Kidney epithelial cell (primary cell): ENCODE measurements around the gene NRIP3. TPM values are rescaled to one million over a fixed set of nuclear protein-coding genes. Genes with fewer than 3 reads are reported as not detected.

ENCODE experiments used
- DNase-seq: peaks from one replicate; pipeline ENCODE4 v3.0.0-alpha.2; 2010; ENCODE audit warnings: low read depth
- H3K27me3 ChIP-seq: 2 replicates; pipeline ENCODE4 v1.6.0; 2011; ENCODE audit warnings: low read length; ENCODE audit not compliant: control insufficient read depth, insufficient read depth
- H3K36me3 ChIP-seq: 2 replicates; pipeline ENCODE4 v1.5.1; 2011; ENCODE audit warnings: low read length; ENCODE audit not compliant: control insufficient read depth, insufficient read depth
- H3K4me3 ChIP-seq: 2 replicates; pipeline ENCODE4 v1.5.1; 2011; ENCODE audit warnings: low read depth, mild to moderate bottlenecking, control low read depth, low read length
- CTCF ChIP-seq: IDR thresholded peaks from 2 replicates; pipeline ENCODE4 v1.5.1; 2011; ENCODE audit warnings: mild to moderate bottlenecking, moderate library complexity, low read length, control low read depth, inconsistent platforms; ENCODE audit not compliant: insufficient read depth, poor library complexity, severe bottlenecking
- total RNA-seq: library from RNA; depleted of rRNA; stranded (reverse); fragments of >200 nt; gene quantifications from 2 replicates; pipeline ENCODE4 v1.2.3, GENCODE V29; 2015

NRIP3 gene
- total RNA-seq, 1 donor from 2014 or later = 20.5 TPM

GRCh38 chr11:9037963-9038362 is 34.2 kb upstream of the NRIP3 start:
- H3K36me3 ChIP-seq = no peaks in the 10 kb centered on the region
- TF ChIP-seq CTCF = no peak
- no peak for DNase-seq
- peaks cover 4% of the 10 kb centered on the region for H3K27me3 ChIP-seq
- no peak overlapping the region for H3K4me3 ChIP-seq

- H3K27me3 ChIP-seq = peaks cover 4% of the 10 kb centered on the region
- DNase-seq = no peak
- no peak for TF ChIP-seq CTCF
- H3K36me3 ChIP-seq = no peaks in the 10 kb centered on the region
- H3K4me3 ChIP-seq = no peak overlapping the region
Measured at GRCh38 chr11:9037046-9037780, 33.4 kb upstream of the NRIP3 start.

- TF ChIP-seq CTCF = no peak
- Histone ChIP-seq H3K4me3 (no peak overlapping the region), H3K27me3 (no peaks in the 10 kb centered on the region), H3K36me3 (no peaks in the 10 kb centered on the region)
- DNase-seq = no peak
Measured at GRCh38 chr11:9030601-9031000, 26.8 kb upstream of the NRIP3 start.

- no peaks in the 10 kb centered on the region for H3K36me3 ChIP-seq
- no peaks in the 10 kb centered on the region for H3K27me3 ChIP-seq
- no peak overlapping the region for H3K4me3 ChIP-seq
- no peak for TF ChIP-seq CTCF
- no peak for DNase-seq
Measured at GRCh38 chr11:9029422-9029821, 25.6 kb upstream of the NRIP3 start.

- DNase-seq = no peak
- no peaks in the 10 kb centered on the region for H3K27me3 ChIP-seq
- no peak overlapping the region for H3K4me3 ChIP-seq
- no peak for TF ChIP-seq CTCF
- H3K36me3 ChIP-seq = no peaks in the 10 kb centered on the region
Measured at GRCh38 chr11:9028581-9028980, 24.8 kb upstream of the NRIP3 start.
